HG02588 (cell line): ENCODE measurements around the gene GLIS1.

ENCODE experiments used
- ATAC-seq: cut with Tn5 transposase; IDR thresholded peaks from one replicate; pipeline ENCODE4 v1.9.1; 2021; ENCODE audit warnings: mild to moderate bottlenecking, moderate library complexity; ENCODE audit not compliant: unreplicated experiment

GLIS1 gene

GRCh38 chr1:53681351-53681976, 57.5 kb downstream of the GLIS1 start:
- ATAC-seq = no peak

DNA sequence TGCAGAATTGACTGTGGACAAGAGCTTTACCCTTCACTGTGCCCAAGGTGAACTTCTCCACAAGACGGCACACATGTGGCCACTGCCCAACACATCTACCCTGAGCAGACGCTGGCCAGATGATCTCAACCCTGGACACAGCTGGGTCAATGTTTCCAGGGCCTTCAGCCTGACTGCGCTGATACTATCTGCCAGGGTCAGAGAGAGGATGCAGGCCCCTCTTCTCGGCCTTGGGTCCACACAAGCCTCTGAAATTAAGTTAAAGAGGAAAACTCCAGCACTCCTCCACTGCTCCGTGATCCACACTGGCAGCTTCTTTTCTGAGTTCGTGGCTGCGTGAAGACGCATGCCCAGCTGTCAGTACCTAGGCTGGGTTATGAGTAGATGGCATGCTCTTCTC, 58.1 kb downstream of the GLIS1 start:
- no peak for ATAC-seq

DNA sequence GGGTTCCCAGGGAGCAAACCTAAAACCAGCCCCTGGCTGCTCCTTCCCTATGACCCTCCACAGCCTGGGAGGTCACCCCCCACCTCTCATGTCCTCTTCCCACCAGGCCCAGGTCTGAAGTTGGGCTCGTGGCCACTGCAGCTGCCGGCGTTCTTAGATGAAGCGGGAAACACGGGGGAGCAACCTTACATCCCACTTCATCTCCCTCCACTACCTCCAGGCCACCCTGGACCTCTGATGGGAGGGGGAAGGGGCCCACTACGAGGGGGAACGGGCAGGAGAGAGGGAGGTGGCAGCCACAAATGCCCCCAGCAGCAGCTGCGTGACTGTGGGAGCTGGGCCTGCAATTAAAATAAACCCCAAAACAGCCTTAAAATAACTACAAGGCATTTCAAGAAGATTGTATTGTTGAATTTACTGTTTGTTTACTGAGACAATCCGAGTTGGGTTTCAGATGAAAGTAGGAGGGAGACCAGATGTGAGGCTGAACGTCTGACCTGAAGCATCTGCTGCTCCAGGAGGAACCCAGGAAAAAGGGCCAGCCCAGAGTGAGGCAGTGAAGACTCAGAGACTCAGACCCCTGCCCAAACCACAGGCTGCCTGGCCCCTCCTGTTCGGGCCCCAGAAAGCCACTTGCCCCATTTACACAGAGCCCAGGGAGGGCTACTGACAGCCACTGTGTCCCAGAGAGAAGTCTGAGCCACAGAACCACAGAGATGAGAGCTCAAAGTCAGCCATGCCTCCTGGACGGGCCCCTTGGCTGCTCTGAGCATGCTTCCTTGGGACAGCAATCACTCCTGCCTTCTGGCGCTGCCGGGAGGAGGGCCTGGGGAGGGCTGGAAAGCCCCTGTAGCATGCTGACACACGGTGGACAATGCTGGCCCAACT, 59.8 kb downstream of the GLIS1 start:
- no peak for ATAC-seq

DNA sequence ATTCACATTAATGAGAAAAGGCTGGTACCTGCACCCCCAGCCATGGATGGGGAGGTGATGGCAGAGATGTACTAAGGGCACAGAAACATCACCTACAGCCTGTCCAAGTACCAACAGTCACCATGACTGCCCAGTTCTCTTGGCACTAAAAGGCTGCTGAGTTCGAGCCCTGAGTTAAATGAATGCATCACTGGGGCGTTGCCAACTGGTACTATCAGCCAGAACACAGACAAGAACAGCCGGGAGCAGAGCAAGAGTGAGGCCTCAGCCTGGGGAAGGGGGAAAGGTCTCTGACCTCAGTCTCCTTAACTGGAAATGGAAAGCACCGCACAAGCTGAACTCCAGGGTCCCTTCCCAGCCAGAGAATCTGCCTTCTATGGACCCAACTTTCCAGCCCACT, 60.5 kb downstream of the GLIS1 start:
- no peak for ATAC-seq

- no peak for ATAC-seq
These were observed 60.9 kb downstream of the GLIS1 start for GRCh38 chr1:53678046-53678445.

GRCh38 chr1:53677486-53677885, 61.5 kb downstream of the GLIS1 start:
- ATAC-seq = no peak

- ATAC-seq = no peak
These were observed 66.2 kb downstream of the GLIS1 start for GRCh38 chr1:53672785-53673184.

DNA sequence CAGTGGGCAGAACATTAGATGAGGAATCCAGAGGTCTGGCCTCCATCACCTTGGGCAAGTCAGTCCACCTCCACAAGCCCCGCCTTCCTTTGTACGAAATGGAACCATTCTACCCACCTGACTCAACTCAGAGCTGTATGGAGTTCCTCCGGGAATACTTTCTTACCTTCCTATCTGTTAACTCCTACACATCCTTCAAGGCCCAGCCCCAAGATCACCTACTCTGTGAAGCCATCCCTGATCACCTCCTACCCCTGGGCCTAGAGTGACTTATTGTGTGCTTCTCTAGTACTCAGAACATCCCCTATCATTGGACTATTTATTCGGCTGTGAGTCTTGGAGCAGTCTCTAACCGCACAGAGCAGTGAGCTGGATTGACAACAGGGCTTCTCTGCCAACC, 66.7 kb downstream of the GLIS1 start:
- no peak for ATAC-seq

GRCh38 chr1:53669621-53670191, 69.3 kb downstream of the GLIS1 start:
- no peak for ATAC-seq

DNA sequence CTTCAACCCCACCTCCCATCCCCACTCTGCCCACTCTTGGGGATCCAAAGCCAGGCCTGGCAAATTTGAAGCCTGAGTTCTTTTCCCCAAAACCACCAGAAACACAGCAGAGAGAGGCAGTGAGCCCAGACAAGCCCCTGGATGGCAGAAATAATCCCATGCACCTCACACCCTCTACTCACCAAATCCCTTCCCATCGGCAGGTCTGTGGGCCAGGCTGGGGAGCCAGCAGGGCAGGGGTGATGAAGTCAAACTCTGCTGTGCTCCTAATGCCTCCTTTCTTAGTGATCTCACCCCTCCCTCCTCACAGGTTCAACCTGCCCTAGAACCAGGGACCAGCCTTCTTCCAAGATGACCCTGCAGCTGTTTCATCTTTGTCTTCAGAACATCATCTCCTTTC, 72.4 kb downstream of the GLIS1 start:
- no peak for ATAC-seq

GRCh38 chr1:53665996-53666395, 73.0 kb downstream of the GLIS1 start:
- ATAC-seq = no peak

- no peak for ATAC-seq
These were observed 75.2 kb downstream of the GLIS1 start for GRCh38 chr1:53663529-53664300.

DNA sequence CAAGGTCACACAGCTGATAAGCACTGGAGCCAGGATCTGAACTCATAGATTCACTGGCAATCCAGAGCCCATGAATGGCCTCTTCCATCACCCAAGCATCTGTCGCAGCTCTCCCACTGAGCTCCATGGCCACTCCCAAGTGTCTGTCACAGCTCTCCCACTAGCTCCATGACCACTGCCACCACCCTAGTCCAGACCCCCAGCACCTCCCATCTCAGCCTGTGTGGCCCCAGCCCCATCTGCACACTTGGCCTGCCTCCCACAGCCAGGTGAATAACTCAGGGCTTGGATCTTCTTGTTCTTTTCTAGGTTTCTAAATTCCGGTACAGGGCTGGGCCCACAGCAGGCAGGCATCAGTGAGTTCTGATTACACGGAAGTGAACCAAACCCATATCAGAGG, 76.0 kb downstream of the GLIS1 start:
- ATAC-seq = no peak

- ATAC-seq = no peak
These were observed 76.8 kb downstream of the GLIS1 start for GRCh38 chr1:53662169-53662568.

DNA sequence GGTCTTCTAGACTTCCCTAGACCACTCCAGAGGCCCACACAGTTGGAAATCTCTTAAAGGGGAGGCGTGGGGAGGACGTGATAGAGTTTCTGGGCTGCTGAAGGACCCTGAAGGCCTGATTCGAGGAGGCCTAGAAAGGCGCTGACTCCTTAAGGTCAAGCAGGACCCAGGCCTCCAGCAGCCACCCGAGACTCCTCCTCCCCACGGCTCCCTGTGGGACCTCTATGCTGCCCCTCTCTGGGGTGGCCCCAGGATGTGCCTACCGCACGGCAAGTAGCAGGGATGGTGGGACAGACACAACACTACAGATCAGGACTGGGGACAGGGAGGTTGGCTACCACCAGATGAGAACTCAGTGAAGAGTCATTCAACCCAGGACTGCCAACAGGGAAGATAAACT, 77.5 kb downstream of the GLIS1 start:
- no peak for ATAC-seq

GRCh38 chr1:53660666-53661065, 78.3 kb downstream of the GLIS1 start:
- ATAC-seq = no peak

DNA sequence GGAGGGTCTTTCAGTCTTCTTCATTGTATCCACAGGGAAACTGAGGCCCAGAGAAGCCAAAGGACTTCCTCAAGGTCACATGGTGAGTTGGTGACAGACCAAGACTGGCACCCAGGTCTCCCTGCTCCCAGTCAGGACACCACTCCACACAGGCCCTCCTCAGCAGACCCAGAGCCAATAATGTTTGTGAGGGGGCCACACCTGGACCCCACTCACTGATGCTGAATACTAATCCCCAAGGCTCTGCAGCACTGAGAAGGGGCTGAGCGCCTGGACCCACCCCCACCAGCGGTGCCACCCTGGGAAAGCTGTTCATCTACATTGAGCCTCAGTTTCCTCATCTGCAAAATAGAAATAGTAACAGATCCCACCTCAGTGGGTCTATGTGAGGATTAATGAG, 79.5 kb downstream of the GLIS1 start:
- ATAC-seq = no peak

DNA sequence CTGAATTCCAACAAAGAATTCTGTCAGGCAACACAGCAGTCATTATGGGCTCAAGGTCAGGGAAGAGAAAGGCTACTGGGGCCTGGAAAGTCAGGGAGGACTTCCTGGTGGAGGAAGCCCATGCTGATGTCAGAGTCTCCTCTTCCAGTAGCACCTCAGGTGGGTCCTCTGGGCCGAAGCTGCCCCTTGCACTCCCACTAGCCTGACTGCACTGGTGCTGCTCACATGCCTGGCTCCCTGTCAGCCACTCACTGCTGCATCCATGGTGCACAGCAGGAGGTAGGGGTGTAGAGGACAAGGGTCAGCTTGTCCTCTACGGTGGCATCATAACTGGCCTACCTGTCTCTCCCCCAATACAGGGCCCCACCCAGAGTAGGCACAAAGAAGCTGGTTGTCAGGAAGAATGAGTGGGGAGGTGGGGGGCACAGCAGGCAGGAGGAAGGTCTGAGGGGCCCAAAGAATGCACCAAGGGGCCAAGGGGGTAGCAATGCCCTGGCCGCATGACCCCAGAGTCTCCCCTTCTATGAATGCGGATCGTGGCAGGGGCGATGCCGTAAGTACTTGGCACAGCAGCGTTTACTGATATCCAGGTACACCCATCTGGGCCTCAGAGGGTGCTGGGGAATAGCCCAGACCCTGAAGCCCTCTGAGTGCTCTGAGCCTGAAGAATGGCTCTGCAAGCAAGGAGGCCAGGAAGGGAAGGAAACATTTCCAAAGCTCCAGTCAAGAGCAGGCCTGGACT, 80.3 kb downstream of the GLIS1 start:
- no peak for ATAC-seq

DNA sequence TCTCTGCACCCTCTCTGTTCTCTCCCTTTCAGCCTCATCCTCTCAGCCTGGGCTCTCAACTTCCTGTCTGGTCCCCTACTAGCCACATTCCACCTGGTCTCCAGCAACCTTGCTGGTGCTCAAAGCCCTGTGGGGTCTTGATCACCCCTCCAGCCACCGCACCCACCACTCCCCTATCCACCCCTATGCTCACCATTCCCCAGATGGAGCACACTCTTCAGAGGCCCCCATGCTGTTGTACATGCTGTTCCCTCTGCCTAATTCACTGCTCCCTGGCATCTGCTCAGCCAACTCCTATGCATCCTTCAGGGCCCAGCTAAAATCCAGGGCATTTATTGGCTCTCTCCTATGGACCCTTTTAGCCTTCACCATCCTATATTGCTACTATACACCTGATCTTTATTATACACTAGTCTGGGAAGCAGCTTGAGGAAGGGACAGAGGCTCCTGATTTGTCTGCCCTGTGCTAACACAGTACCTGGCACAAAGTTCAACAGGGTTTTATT, 81.0 kb downstream of the GLIS1 start:
- no peak for ATAC-seq

- no peak for ATAC-seq
These were observed 81.5 kb downstream of the GLIS1 start for GRCh38 chr1:53657531-53657805.
